WERI-Rb-1 (cell line): ENCODE data around the gene NUDT16.

Experiments
- DNase-seq: peaks from one replicate; pipeline ENCODE4 v3.0.0-alpha.2; 2020
- H3K27ac ChIP-seq: fragments of 250-450 bp; sonication (Bioruptor Pico); 2 replicates; pipeline ENCODE4 v1.5.1; 2020; ENCODE audit warnings: mild to moderate bottlenecking, moderate library complexity
- H3K27me3 ChIP-seq: fragments of 250-450 bp; sonication (Bioruptor Pico); 2 replicates; pipeline ENCODE4 v1.5.1; 2021; ENCODE audit warnings: mild to moderate bottlenecking, low read depth, moderate library complexity; ENCODE audit not compliant: insufficient read depth, severe bottlenecking
- H3K36me3 ChIP-seq: fragments of 250-450 bp; sonication (Bioruptor Pico); 2 replicates; pipeline ENCODE4 v1.5.1; 2020; ENCODE audit warnings: mild to moderate bottlenecking, moderate library complexity
- H3K4me3 ChIP-seq: 2 replicates; pipeline ENCODE4 v1.5.1; 2011; ENCODE audit warnings: low read depth, mild to moderate bottlenecking, control low read depth, low read length
- H3K9me3 ChIP-seq: fragments of 250-450 bp; sonication (Bioruptor Pico); 2 replicates; pipeline ENCODE4 v1.5.1; 2021; ENCODE audit warnings: mild to moderate bottlenecking, moderate library complexity; ENCODE audit not compliant: severe bottlenecking
- TF ChIP-seq, protein P1 (sequence below): IDR thresholded peaks from 2 replicates; pipeline ENCODE4 v1.5.1; 2011; ENCODE audit warnings: low read depth, mild to moderate bottlenecking, control low read depth, inconsistent platforms, low read length

NUDT16 gene

DNA sequence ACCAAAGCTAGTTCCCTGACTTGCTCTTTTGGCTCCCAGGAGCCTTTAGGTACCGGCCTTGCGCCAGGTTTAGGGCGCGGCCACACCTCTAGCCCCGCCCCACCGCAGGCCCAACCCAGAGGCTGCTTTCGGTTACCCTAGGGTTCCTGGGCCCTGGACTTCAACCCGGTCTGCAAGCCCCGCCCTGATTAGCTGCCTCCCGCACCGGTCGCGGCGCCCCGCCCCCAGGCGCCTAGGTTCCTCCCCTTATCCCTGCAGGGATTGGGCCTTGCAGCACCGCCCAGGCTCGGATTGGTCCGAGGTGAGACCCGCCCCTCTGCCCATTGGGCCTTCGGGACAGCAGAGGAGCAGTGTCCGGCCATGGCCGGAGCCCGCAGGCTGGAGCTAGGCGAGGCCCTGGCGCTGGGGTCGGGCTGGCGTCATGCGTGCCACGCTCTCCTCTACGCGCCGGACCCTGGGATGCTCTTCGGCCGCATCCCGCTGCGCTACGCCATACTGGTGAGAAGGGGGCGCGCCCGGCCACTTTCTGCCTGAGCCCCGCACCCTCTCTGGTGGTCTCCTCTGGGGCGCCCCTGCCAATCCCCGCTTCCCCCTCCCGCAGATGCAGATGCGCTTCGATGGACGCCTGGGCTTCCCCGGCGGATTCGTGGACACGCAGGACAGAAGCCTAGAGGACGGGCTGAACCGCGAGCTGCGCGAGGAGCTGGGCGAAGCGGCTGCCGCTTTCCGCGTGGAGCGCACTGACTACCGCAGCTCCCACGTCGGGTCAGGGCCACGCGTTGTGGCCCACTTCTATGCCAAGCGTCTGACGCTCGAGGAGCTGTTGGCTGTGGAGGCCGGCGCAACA, at the start of gene NUDT16:
Gene NUDT16, plus strand, starts transcription at position 330 of the 847 bp plus-strand sequence. Its CDS starts 31 bp downstream, at position 361.
- Histone ChIP-seq H3K4me3 (peak within 1 kb of the TSS; percentile 57), H3K36me3 (peaks cover 18% of the 10 kb centered on the region)
- DNase-seq, result peak; percentile 99

DNA sequence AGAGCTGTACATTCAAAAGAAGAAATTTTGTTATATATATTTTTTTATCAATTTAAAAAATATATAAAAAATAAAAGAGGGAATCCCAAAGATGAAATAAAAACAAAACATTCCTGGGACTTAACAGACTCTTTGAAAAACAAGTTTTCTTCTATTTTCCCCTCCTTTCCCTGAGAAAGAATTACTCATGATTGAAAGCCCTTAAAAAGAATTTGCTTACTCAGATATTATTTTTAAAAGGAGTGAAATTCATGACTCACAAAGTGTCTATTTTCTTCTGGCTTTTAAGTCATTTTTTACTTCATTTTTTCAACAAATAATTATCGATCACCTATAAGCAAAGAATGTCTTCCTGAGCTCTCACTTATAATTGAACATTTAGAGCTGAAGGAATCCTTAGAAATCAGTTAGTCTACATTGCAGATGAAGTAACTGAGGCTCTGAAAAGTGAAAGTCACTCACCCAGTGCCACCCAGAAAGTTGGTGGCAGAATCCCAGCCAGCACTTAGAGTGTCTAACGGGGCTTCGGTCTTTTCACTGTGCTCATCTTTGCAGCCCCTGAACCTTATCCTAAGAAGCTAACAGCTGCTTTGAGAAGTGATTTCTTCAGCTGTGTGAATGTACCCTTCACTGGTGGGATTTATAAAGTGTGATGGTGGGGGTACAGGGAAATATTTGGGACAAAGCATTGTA, 42.5 kb upstream of the NUDT16 start:
- Histone ChIP-seq H3K4me3 (no peak overlapping the region), H3K27ac (no peak overlapping the region), H3K36me3 (no peaks in the 10 kb centered on the region), H3K27me3 (no peaks in the 10 kb centered on the region), H3K9me3 (no peaks in the 10 kb centered on the region)
- DNase-seq, result no peak
- TF ChIP-seq, protein P1, sequence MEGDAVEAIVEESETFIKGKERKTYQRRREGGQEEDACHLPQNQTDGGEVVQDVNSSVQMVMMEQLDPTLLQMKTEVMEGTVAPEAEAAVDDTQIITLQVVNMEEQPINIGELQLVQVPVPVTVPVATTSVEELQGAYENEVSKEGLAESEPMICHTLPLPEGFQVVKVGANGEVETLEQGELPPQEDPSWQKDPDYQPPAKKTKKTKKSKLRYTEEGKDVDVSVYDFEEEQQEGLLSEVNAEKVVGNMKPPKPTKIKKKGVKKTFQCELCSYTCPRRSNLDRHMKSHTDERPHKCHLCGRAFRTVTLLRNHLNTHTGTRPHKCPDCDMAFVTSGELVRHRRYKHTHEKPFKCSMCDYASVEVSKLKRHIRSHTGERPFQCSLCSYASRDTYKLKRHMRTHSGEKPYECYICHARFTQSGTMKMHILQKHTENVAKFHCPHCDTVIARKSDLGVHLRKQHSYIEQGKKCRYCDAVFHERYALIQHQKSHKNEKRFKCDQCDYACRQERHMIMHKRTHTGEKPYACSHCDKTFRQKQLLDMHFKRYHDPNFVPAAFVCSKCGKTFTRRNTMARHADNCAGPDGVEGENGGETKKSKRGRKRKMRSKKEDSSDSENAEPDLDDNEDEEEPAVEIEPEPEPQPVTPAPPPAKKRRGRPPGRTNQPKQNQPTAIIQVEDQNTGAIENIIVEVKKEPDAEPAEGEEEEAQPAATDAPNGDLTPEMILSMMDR, result no peak

More for the DNA sequence above, at the start of gene NUDT16:
- Histone ChIP-seq H3K27me3 (no peaks in the 10 kb centered on the region), H3K9me3 (no peaks in the 10 kb centered on the region), H3K27ac (peak within 1 kb of the TSS; percentile 60)
- TF ChIP-seq, protein P1, result no peak

DNA sequence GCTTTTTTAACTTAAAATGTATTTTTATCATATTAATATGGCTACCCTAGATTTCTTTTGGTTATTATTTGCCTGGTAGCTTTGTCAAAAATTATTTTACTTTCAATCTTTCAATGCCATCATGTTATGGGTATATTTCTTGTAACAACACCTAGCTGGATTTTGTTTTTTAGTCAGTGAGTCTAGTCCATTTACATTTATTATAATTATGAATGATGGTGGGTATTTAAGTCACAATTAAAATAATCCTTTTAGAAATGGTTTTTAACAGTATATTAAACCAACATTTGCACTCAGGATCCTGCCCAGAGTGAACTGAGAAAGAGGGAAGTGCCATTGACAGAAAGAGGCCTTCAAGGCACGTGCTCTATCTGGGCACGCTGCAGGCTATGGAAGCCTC, 39.8 kb upstream of the NUDT16 start:
- TF ChIP-seq, protein P1, result no peak
- H3K36me3 ChIP-seq, result no peaks in the 10 kb centered on the region
- H3K27ac ChIP-seq, result no peak overlapping the region
- DNase-seq, result no peak
- no peaks in the 10 kb centered on the region for H3K9me3 ChIP-seq
- H3K4me3 ChIP-seq, result no peak overlapping the region
- H3K27me3 ChIP-seq, result no peaks in the 10 kb centered on the region

DNA sequence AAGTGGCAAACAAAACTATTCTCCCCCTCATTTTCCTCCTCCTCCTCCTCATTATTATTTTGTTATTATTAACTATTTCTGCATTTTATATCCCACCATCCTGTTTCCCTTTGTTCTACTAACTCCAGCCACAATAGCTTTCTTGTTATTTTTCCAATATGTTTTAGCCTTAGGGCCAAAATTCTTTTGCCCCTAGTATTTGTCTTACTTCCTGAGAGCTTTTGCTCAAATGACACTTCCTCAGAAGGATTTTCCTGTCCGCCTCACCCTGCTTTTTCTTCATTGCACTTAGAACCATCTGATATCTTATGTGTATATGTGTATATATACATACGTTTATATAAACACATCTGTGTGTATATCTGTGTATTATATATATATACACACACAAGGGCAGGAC, 32.7 kb upstream of the NUDT16 start:
- Histone ChIP-seq H3K27ac (no peak overlapping the region), H3K36me3 (no peaks in the 10 kb centered on the region), H3K4me3 (no peak overlapping the region), H3K9me3 (no peaks in the 10 kb centered on the region), H3K27me3 (no peaks in the 10 kb centered on the region)
- DNase-seq, result no peak
- TF ChIP-seq, protein P1, result no peak

DNA sequence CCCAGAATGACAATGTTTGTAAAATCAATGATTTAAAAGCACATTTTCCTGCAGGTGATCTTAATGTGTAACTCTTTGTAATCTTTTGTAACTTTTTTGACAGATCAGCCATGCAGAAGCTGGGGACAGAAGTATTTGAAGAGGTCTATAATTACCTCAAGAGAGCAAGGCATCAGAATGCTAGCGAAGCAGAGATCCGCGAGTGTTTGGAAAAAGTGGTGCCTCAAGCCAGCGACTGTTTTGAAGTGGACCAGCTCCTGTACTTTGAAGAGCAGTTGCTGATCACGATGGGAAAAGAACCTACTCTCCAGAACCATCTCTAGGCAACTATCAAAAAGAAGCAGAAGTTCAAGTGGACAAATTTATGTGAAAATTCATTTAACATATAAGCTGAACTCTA, 32.1 kb upstream of the NUDT16 start:
- Histone ChIP-seq H3K27ac (no peak overlapping the region), H3K9me3 (no peaks in the 10 kb centered on the region), H3K27me3 (no peaks in the 10 kb centered on the region), H3K4me3 (no peak overlapping the region), H3K36me3 (no peaks in the 10 kb centered on the region)
- TF ChIP-seq, protein P1, result no peak
- DNase-seq, result no peak
